ENCODE data around the gene PRDX2. TPM values are rescaled to one million over a fixed set of nuclear protein-coding genes. Genes with fewer than 3 reads are reported as not detected.
A peak's percentile ranks its signal among the peaks of the same experiment; 100 is the strongest.
"Not testable (repeated sequence)": the region's sequence is repeated elsewhere in the genome, so short reads cannot be mapped to it uniquely, and the experiment has no call there.

PRDX2 gene
- total RNA-seq (ENCODE audit: insufficient read depth, low replicate concordance), result 112 TPM

DNA sequence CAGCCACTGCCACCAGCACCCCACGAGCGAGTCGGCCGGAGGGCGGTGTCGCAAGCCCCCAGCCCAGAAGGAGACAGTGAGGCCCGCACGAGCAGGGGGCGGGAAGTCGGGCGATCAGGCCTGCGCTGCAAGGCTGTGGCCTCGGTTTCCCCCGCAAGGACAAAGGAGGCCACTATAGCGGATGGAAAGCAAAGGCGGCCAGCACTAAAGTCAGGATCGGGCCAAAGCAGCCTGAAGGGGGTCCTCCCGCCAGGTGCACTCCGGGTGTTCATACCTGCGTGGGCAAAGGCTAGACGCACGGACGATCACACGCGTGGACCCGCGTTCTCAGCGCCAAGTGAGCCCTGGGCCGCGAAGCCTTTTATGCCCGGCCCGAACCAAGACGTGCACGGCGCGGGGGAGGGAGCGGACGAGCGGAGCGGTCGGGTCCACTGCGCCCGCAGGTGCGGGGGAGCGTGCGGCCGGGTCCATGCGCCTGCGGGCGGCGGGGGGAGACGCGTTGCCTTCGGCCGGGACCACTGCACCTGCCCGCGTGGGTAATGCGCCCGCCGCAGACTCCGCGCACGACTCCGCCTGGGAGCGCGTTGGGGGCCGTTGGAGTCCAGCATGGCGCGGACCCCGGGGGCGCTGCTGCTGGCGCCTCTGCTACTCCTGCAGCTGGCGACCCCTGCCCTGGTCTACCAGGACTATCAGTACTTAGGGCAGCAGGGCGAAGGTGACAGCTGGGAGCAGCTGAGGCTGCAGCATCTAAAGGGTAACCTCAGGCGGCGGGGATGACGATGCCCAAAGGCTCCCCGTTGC, at the start of gene PRDX2, which contains the start of gene THSD8:
Gene PRDX2 (minus strand): TSS at position 335 of the 801 bp plus-strand sequence. CDS start 539 bp downstream, outside the sequence.
Gene THSD8 (plus strand): TSS at position 604 of the 801 bp plus-strand sequence. CDS start 3 bp downstream, at position 607.
- peak; percentile 65 for DNase-seq (ENCODE audit: low spot score)

DNA sequence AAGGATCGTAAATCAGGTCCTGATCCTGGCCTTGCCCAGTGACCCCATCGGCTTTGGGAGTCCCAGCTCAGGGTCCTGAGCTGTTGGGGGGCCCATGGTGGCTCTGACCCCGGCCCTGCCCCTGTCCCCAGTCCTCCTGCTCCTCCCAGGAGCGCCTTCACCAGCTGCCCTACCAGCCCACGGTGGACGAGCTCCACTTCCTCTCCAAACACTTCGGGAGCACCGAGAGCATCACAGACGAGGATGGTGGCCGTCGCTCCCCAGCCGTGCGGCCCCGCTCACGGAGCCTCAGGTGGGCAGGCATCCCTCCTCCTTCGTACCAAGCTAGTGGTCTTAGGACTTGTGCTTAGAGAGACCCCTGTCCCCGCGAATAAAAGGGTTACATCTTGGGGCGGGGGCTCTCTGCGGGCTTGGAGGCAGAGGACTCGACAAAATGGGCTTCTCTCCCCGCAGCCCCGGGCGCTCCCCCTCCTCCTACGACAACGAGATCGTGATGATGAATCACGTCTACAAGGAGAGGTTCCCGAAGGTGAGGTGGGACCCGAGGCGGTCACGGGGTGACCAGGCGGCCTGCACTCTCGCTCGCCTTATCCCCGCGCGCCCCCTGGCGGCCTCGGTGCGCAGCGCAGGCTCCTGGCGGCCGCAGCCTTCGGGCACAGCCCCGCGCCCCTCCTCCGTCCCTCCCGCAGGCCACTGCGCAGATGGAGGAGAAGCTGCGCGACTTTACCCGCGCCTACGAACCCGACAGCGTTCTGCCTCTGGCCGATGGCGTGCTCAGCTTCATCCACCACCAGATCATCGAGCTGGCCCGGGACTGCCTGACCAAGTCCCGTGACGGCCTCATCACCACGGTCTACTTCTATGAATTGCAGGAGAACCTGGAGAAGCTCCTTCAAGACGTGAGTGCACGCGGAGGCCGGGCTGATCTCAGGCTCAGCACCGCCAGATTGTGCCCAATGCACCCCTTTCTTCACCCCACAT, 45.8 kb upstream of the PRDX2 start:
- peak; percentile 80 for DNase-seq (ENCODE audit: low spot score)

DNA sequence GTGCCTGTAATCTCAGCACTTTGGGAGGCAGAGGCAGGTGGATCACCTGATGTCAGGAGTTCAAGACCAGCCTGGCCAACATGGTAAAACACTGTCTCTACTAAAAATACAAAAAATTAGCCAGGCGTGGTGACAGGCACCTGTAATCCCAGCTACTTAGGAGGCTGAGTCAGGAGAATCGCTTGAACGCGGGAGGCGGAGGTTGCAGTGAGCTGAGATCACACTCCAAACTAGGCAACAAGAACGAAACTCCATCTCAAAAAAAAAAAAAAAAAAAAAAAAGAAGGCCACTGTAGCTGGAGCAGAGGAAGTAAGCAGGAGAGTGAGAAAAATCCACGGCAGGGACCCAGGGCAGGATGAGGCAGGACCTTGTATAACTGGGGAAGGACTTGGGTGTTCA, 45.0 kb upstream of the PRDX2 start:
- DNase-seq (ENCODE audit: low spot score), result not testable (repeated sequence)

DNA sequence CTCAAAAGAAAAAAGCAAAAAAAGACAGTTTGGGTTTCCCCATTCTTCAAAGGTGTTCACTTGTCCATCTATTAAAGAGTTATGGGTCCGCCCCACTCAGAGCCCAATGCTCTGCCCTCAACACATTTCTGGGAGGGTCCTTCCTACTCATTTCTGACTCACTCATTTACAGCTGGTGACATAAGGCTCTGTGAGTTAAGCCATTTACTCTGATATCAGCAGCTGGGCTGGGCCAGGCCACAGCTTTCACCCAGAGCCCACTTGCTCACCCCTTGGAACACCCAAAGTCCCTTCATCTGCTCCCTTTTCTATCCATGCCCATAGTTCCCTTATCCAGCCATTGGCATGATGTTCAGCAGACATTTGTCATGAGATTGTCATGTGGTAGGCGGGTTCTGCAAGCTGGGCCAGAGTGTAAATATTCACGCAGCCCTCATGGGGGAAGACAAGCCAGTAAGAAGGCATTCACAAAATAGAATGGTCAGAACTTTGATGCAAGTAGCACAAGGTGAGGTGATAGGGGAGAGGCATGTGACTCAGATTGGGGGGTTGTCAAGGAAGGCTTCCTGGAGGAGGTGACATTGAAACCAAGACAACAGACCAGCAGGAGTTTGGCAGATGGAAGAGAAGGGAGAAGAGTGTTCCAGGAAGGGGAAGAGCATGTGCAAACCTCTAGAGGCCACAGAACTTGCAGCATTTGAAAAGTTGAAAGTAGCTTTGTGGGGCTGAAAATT, 42.6 kb upstream of the PRDX2 start:
- DNase-seq (ENCODE audit: low spot score), result no peak

DNA sequence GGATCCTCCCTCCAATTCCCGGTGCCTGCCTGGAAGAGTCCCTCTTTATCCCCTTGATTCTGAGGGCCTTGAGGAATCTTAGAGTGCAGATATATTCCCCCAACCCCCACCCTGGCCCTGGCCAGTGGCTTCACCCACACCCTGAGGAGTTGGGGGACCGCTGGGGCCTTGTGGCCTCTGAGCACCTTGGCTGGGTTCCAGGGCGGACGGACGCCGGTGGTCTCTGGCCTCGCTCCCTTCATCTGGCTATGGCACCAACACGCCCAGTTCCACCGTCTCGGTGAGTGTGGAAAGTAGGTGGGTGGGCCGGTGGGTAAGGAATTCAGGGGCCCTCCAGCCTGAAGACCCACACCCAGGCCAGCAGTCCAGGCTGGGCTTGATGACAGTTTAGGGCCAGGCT, 41.7 kb upstream of the PRDX2 start:
- DNase-seq (ENCODE audit: low spot score), result no peak

DNA sequence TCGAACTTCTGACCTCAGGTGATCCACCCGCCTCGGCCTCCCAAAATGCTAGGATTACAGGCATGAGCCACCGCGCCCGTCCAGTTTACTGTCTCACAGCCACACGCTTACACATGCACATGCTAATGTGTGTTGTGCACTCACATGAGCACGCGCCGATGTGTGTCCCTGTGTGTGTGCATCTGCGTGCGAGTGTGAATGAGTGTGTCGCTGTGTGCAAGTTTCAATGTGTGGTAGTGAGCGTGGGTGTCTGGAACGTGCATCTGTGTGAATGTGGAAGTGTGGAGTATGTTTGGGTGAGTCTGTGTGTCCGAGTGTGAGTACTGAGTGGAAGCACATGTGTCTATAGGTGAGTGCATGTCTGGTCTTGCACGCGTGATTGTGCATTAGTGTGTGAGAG, 40.9 kb upstream of the PRDX2 start:
- no peak for DNase-seq (ENCODE audit: low spot score)

DNA sequence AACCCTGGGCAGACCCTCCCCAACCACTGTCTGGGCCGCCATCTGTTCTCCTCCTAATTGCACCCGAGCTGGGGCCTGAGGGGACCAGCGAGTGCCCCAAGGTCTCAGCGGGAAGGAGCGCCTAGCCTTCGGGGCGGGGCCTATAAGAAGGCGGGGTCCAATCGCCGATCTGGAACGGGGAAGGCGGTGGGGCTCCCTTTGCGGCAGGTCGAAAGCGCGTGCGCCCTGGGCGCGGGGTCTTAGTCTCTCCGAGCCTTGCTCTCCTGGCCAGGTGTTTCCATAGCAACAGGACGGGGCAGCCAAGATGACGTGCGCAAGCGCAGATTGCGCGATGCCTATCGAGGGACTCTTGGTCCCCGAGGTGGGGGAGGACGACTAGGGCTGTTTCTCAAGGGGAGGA, 39.5 kb upstream of the PRDX2 start:
- no peak for DNase-seq (ENCODE audit: low spot score)

DNA sequence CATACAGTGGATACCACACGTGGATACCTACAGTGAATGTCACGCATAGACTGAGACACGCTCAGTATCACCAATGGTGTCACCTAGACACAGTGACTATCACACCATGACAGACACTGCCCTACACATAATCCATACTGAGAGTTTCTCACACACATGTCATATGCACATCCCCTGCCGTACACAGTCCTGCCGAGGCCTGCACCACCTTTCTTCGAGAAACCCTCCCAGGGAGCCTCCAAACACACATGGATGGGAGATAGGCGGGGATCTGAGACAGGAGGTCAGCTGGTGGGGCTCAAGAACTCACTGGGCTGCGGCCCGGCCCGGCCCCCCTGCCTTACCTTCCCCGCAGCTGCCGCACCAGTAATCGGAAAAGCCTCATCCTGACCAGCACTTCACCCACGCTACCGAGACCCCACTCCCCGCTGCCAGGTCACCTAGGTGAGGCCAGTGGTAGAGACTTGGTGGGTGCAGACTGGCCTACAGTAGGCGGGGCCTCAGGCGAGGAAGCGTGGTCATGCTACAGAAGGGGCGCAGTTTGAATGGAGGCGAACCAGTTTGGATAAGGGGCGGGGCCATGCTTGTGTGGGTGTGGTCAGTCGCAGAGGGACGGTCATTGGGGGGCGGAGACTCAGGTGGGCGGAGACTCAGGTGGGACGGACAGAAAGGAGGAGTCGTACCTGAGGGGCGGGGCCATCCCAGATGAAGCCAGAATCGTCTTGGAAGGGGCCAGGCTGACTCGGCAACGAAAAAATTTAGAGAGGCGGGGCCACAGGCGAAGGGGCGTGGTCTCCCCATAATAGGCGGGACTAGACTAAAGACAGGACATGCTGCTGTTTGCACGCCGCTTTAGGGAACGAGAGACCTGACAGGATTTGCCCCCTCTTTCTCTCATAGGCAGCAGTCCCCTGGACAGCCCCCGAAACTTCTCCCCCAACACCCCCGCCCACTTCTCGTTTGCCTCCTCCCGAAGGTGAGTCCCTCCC, 38.8 kb upstream of the PRDX2 start:
- DNase-seq (ENCODE audit: low spot score), result no peak

DNA sequence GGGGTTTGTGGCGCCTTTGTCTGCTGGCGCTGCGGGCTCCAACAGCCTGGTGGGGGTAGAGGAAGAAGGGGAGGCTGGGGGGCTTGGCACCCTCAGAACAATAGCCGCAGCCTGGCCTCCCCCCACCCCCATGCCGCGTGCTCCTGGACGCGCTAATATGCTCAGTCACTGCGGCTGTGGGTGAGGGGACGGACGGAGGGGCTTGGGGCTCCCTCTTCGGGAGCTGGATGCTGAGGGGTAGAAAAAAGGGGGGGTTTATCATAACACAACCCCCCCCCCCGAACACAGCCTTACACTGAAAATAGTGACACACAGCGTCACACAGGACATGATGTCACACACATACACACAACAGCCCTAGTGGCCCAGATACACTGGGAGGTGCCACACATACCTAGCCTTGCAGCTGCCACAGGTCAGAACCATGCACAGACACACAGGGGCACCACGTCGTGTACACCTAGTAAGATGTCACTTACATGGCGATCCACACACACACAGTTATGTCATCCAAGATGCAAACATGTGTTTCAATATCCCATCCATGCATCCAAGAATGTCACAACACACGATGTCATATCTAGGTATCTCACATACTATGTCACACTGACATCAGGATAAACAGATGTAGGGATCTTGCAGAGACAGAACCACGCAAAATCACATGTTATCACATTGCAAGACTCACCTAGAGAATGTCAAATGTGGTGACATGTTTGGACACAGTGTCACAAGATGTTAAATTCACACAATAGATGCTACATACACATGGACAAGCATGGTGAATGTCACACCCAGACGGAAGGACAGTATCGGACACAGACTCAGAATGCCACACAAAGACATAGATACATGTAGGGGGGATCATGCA, 37.5 kb upstream of the PRDX2 start:
- DNase-seq (ENCODE audit: low spot score), result no peak

DNA sequence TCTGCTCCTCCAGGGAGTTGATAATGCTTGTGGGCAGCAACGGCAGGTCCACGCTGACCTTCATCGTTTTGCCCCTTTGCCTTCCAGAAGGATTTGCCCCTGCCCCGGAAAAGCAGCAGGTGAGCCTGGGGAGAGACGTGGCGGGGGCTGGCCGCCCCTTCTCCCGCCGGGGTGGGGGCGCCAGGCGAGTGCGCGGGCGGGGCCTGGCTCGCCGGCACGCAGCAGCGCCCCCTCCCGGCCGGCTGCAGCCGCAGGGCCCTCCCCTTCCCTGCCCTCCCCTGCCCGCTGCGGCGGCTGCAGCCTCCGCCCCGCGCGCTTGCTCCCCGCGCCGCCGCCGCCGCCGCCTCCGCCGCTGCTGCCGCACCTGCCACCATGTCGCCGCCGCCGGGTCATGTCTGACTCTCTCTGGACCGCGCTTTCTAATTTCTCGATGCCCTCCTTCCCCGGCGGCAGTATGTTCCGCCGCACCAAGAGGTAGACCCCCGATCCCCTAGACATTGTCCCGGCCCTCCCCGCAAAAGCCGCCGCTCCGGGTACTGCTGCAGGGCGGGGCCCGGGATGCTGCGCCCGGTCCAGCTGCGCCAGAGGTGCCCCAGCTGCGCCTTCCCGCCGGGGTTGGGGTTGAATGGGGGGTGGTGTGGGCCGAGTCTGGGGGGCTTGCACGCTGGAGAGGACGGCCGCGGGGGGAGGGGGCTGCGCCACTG, 36.7 kb upstream of the PRDX2 start, which contains the start of gene MAST1:
Gene MAST1 (plus strand): TSS at position 334 of the 704 bp plus-strand sequence. CDS start 58 bp downstream, at position 392.
- DNase-seq (ENCODE audit: low spot score), result no peak

DNA sequence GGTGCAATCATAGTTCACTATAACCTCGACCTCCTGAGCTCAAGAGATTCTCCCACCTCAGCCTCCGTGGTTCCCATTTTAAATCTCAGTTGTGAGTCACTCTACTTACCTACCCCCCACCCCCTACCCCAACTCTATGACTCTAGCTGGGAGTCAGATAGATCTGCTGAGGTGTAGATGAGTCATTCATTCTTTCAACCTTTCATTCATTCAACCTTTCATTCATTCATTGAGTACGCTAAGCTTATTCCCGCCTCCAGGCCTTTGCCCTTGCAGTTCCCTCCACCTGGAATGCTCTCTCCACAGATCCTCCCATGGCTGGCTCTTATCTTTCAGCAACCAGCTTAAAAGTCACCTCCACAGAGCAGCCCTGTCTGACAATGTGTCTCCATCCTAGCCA, 35.6 kb upstream of the PRDX2 start:
- no peak for DNase-seq (ENCODE audit: low spot score)

DNA sequence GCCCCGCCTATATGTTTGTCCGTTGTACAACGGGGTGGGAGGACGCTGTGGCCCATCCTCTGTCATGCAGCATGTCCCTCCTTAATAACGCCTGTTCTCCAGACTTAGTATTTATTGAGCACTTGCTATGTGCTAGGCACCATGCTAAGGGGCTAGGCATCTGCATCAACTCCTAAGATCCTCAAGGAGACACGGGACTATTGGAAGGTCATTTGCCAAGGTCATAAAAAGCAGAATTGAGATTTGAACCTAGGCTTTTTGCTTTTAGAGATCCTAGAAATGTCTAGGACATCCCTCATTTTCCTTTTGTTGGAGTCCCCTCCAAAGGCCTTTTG, 34.9 kb upstream of the PRDX2 start:
- DNase-seq (ENCODE audit: low spot score), result no peak

DNA sequence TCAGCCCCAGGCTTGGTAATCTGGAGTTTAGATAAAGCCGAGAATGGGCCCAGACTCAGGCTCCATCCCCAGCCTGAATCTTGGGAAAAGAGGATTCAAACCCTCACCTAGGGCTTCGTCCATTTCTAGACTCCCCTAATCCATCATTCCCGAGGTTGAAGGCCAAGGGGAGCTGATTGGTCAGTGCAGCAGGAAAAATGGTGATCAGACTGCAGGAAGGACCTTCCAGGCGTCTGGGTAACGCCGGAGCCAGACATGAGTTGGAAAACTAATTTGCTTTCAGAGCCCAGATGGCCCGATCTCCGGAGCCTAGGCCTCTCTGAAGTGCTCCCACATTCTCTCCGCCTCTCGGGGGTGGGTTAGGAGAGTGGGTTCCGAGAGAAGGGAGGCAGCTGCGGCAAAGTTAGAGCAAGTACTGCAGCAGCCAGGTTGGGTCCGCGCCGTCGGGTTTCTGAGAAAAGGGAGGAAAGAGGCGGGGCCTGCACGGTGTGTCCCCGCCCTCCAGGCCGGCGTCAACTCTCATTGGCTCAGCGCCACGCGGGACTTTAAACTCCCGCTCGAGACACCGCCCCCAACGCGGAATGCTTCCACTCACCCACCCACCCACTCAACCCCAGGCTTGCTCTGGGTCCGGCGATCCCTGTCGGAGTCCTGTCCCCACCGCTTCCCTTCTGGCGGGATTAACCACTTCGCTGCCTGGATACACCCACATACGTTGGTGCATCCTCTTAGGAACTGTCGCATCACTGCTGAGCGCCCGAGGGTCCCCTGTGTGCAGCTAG, 33.6 kb upstream of the PRDX2 start:
- no peak for DNase-seq (ENCODE audit: low spot score)

DNA sequence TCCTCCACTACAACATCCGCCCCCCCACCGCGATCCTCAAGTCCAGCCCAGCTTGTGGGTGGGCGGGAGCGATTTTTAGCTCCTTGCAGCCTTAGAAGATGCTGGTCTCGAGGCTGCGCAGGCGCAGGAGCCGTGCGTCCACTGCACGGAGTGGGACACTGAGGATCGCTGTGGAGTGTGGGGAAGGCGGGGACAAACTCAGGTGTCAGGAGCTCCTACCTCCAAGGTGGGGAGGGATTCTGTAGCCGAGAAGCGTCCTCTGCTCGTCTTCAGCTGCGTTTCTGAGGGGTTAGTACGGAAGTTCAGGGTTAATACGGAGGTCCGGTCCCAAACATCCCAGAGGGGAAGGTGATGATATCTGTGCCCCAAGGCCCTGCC, 33.0 kb upstream of the PRDX2 start, which contains the start of gene RTBDN:
Gene RTBDN (minus strand): TSS at position 14 of the 378 bp plus-strand sequence. CDS start 4,600 bp downstream, outside the sequence.
- no peak for DNase-seq (ENCODE audit: low spot score)

DNA sequence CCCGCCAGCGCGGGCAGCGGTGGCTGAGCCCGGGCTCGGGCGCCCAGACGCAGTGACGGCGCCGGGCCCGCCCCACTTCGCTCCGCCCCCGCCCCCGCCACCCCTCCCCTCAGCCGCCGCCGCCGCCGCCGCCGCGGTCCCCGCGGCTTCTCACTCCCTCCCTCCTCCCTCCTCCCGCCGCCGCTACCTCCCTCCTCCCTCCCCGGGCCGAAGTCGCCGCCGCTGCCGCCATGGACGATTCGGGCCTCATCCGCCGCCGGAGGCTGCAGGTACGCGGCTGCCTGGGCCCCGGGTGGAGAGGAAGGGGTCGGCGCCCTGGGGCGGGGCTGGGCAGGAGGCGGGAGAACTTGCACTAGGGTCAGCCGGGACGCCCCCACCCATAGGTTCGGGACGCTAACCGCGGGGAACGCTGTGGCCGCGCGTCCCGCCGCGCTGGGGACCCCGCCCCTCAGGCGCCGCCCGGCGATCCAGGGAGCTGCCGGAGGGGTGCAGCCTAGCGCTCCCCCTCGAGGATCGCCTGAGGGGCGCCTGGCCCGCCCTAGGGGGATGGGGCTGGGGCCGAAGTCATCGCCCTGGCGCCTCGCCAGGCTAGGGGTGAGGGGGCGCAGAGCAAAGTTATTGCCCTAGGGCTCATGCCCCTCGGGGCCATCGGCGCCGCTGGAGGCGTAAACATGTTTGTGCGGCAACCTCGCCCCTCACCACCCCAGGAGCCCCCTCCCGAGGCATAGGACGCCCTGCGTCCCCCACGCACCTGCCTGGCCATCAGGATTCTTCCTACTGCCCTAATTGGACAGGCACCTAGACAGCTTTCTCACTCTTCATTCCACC, 32.4 kb upstream of the PRDX2 start:
- DNase-seq (ENCODE audit: low spot score), result no peak

DNA sequence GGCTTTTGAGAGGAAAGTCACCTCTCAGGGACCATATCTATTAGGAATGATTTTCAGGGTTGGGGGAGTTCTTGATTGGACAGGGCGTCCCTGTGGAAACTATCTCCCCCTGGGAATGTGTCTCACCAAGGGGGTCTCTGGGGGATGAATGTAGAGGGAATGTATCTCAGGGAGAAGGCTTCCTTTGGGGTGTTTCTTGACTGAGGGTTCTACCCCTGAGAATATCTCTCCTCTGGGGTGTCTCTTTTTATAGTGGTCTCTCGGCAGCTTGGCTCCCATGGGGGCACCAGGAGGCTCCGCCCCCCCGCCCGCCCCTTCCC, 31.8 kb upstream of the PRDX2 start:
- DNase-seq (ENCODE audit: low spot score), result no peak

DNA sequence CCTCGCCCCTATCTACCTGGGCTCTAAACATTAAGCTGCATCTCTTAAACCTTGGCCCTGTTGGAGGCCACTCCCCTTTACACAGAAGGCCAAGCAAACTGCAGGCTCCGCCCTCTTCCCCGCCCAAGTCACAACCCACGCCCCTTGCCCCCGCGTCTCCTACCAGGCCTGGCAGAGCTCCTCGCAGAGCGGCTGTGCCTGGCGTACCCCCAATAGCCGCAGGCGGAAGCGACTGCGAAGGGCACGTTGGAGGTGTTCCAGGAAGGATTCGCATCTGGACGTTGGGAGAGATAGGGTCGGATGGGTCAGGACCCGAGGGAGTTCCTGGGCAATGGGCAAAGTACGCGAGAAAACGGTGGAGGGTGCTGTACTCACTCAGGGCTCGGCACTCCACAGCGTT, 26.9 kb upstream of the PRDX2 start:
- DNase-seq (ENCODE audit: low spot score), result no peak
